NCI-H1436 treated with DMSO at 0.1 percent for 48 hours (cell line): Measurements from ENCODE around the gene NDST3.
"Not testable (repeated sequence)": the region's sequence is repeated elsewhere in the genome, so short reads cannot be mapped to it uniquely, and the experiment has no call there.

Experiments used
- DNase-seq: peaks from one replicate; lab custom pipeline; 2025; lab: John Stamatoyannopoulos, UW

The NDST3 gene

GRCh38 chr4:118276580-118276979, 242.3 kb downstream of the NDST3 start:
- no peak for DNase-seq

DNA sequence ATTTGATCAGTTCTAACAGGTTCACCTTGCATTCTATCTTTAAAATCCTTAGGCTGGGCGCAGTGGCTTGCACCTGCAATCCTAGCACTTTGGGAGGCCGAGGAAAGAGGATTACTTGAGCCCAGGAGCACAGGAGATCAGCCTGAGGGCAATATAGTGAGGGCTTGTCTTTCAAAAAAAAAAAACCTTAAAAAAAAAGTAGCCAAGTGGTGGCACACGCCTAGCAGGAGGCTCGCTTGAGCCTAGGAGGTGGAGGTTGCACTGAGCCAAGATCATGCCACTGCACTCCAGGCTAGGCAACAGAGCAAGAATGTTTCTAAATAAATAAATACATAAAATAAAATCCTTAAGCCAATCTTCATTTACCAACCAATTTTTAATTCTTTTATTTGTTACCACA, 243.0 kb downstream of the NDST3 start:
- no peak for DNase-seq

- peak; percentile 86 for DNase-seq
These were observed 244.4 kb downstream of the NDST3 start for GRCh38 chr4:118278473-118279274.

GRCh38 chr4:118279328-118279727, 245.0 kb downstream of the NDST3 start:
- no peak for DNase-seq

GRCh38 chr4:118279920-118280432, 245.7 kb downstream of the NDST3 start:
- DNase-seq: no peak

DNA sequence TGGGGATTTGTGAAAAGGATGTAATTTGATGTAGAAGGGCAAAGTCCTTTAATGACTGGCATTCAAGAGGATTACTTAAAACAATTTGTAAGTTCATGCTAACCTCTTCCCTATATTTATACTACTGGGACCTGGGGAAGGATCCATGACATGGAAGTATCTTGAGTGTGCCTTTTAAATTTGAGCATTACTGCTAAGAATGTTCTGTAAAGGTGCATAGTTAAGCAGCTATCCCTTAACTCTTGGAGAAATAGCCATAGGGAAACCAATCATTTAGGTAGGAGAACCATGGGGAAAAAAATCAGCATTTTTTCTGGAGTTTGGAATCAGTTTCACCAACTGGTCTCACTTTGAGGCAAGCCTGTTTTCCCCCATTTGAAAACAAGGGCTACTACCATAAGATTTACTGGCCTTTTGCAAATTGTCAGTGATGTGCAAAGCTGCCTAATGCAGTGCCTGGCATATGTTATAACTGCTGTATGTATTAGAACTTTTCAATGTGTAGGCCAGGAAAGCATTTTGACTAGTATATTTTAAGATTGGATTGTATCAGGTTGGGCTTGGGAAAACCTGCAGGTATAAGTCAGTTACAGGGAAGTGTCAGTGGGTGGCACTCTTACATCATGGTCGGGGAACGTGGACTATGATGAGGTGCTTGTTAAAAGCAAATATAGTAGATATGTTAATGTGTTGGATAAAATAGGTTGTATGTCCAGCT, 246.4 kb downstream of the NDST3 start:
- peak; percentile 7 for DNase-seq

GRCh38 chr4:118281611-118282442, 247.5 kb downstream of the NDST3 start:
- no peak for DNase-seq

GRCh38 chr4:118282692-118283091, 248.4 kb downstream of the NDST3 start:
- DNase-seq: no peak

GRCh38 chr4:118284169-118284568, 249.9 kb downstream of the NDST3 start:
- DNase-seq: no peak

DNA sequence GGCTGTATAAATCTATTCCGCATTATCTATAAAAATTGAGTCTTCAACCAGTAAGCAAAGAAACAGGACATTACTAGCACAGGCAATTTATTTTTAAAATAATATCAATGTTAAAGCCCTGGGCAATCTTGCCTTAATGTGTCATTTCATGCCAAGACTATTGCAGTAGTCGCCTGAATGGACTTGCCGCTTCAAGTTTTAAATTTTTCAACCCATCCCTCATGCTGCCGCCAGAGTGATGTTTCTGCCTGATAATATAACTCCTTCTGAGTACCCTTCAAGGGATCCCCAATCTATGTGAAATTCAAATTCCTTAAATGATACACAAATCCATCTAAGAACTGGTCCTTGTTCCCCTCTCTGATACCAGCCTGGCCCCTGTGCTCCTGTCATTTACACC, 251.6 kb downstream of the NDST3 start:
- no peak for DNase-seq

GRCh38 chr4:118286685-118287084, 252.4 kb downstream of the NDST3 start:
- no peak for DNase-seq

DNA sequence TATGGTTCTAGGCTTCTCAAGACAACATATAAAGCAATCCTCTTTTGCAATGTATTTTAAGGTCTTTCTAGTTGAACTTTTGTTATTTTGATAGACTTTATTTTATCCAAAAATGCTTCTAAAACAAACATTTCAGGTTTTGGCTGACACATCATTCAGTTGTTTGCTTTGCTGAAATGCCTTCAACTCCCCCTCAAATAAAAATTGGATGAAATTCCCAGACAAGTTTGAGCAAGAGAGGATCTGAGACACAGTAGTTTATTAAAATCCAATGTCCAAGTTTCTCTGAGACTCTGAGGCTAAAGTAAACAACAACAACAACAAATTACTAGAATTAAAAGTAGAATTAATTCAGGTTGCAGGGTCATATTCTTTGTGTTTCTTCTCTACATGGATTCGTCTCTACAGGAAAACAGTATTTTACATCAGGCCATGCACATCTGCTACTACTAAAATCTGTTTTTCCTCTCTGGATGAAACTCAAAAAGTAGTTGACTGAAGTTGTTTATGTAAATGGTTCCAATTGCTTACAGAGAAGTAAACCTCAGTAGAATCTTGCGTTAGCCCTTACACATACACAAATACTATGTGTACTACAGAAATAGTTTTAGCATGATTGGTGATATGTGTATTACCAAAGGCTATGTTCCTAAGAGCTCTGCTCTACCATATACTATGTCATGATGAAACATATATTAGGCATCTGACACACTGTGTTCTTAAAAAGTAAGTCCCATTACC, 253.6 kb downstream of the NDST3 start:
- no peak for DNase-seq

DNA sequence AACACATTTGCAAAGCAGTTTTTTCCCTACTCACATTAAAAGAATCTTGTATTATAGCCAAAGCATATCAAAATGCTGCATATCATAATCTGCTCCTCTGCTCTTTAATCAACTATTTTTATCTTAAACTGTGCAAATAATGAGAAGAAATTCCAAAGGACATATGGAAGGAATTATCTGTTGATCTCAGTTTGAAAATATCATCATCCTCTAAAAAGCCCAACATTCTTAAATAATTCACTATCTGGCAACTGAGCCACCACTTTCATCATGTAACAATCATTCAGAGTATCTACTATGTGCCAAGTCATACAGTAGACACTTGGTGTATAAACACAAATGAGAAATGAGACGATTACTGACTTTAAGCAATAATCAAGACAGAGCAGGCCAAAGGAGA, 255.5 kb downstream of the NDST3 start:
- no peak for DNase-seq

DNA sequence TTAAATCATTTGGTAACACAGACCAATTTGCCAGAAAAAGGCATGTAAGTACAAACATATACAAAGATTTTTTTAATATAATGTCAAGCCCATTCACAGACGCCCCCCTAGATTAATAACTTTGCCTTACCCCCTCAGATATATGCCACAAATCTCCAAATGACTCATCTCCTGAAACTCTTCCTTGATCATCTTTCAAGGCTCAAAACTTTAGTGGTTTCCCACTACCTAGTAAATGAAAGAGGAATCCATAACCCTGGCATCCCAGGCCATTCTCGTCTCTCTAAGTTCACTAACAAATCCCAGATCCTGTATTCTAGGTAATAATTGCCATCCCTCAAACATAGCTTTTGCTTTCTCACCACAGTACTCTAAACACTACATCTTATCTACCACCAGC, 256.7 kb downstream of the NDST3 start:
- no peak for DNase-seq

GRCh38 chr4:118296729-118297128, 262.4 kb downstream of the NDST3 start:
- no peak for DNase-seq

DNA sequence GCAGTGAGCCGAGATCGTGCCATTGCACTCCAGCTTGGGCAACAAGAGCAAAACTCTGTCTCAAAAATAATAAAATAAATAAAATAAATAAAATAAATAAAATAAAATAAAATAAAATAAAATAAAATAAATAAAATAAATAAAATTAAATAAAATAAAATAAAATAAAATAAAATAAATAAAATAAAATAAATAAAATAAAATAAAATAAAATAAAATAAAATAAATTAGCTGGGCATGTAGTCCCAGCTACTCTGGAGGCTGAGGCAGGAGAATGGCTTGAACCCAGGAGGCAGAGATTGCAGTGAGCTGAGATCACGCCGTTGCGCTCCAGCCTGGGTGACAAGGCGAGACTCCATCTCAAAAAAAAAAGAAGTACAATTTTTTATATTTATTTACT, 265.3 kb downstream of the NDST3 start:
- DNase-seq: not testable (repeated sequence)

- DNase-seq: no peak
These were observed 273.4 kb downstream of the NDST3 start for GRCh38 chr4:118307643-118308042.
